H1 (cell line): ENCODE data around the gene MTERF1. TPM values are rescaled to one million over a fixed set of nuclear protein-coding genes. Genes with fewer than 3 reads are reported as not detected.

ENCODE experiments used
- ASH2L ChIP-seq: fragments of 200-600, 300-600 bp; sonication (generic); IDR thresholded peaks from one replicate; pipeline ENCODE4 v1.7.1; 2017; ENCODE audit warnings: low read length
- CHD2 ChIP-seq: IDR thresholded peaks from 2 replicates; pipeline ENCODE4 v1.6.1; 2012; ENCODE audit warnings: low read length, improper control_type of control experiment
- GABPA ChIP-seq: IDR thresholded peaks from 2 replicates; pipeline ENCODE4 v1.6.1; 2011; ENCODE audit warnings: mild to moderate bottlenecking, low read length, moderate library complexity, borderline replicate concordance; ENCODE audit not compliant: insufficient read depth
- MAX ChIP-seq: IDR thresholded peaks from 2 replicates; pipeline ENCODE4 v1.6.1; 2012; ENCODE audit warnings: inconsistent platforms
- NANOG ChIP-seq: IDR thresholded peaks from 2 replicates; pipeline ENCODE4 v1.6.1; 2011; ENCODE audit warnings: low read length, low read depth, mild to moderate bottlenecking, inconsistent platforms; ENCODE audit not compliant: insufficient read depth, poor library complexity, severe bottlenecking
- POU5F1 ChIP-seq: IDR thresholded peaks from 2 replicates; pipeline ENCODE4 v1.6.1; 2011; ENCODE audit warnings: low read depth, mild to moderate bottlenecking, low read length, moderate library complexity
- RXRA ChIP-seq: IDR thresholded peaks from 2 replicates; pipeline ENCODE4 v1.6.1; 2011; ENCODE audit warnings: low read depth, mild to moderate bottlenecking, low read length, moderate library complexity; ENCODE audit not compliant: insufficient read depth
- SP4 ChIP-seq: IDR thresholded peaks from 2 replicates; pipeline ENCODE4 v1.6.1; 2012; ENCODE audit warnings: low read length, inconsistent platforms
- SRF ChIP-seq: IDR thresholded peaks from 2 replicates; pipeline ENCODE4 v1.6.1; 2011; ENCODE audit warnings: mild to moderate bottlenecking, low read depth, low read length, moderate library complexity
- TAF7 ChIP-seq: optimal IDR thresholded peaks from 2 replicates; pipeline ENCODE3; 2011; ENCODE audit warnings: low read depth, mild to moderate bottlenecking, inconsistent platforms, low read length, moderate library complexity, borderline replicate concordance
- TBP ChIP-seq: IDR thresholded peaks from 2 replicates; pipeline ENCODE4 v1.6.1; 2011; ENCODE audit warnings: low read depth, low read length, improper control_type of control experiment
- TEAD4 ChIP-seq: IDR thresholded peaks from 2 replicates; pipeline ENCODE4 v1.6.1; 2012; ENCODE audit warnings: low read depth, low read length, inconsistent platforms, mixed read lengths
- USF2 ChIP-seq: IDR thresholded peaks from 2 replicates; pipeline ENCODE4 v1.6.1; 2011; ENCODE audit warnings: low read length, improper control_type of control experiment
- YY1 ChIP-seq: IDR thresholded peaks from 2 replicates; pipeline ENCODE4 v1.6.1; 2011; ENCODE audit warnings: low read depth, mild to moderate bottlenecking, low read length
- polyA plus RNA-seq, 7 experiments: library from polyadenylated mRNA; depleted of rRNA in 3 of 7; stranded (reverse) in 5 of 7; unstranded in 2 of 7; fragments of >200 nt in 5 of 7; fragments of 200-250 nt in 2 of 7; gene quantifications; 1 replicate in 5 of 7; 2 replicates in 1 of 7; 4 replicates in 1 of 7; pipeline versions ENCODE4 v1.2.1 to v1.2.3, GENCODE V29; 2011 to 2013; ENCODE audit warnings: missing spikeins in 2 of 7, mixed read lengths in 2 of 7
- total RNA-seq: library from RNA; stranded (reverse); fragmentation: NEBNext Ultra II Directional; extraction: Animal tissue kit (Norgen Biotek cat#: 25700); gene quantifications from 2 replicates; pipeline ENCODE4 v1.2.1, GENCODE V29; 2021

MTERF1 gene
- total and polyA plus RNA-seq, 2 of the 8 experiments (the other 6 are each of a cell fraction or from before 2014, with no cell fraction given): 4.5 to 12.6 TPM

GRCh38 chr7:91880413-91881241 is at the start of gene MTERF1 (continued):
- 0 out of 2 replicates have a peak, but pooled peaks have one; percentile 56 for TF ChIP-seq SRF
- peak; percentile 79 for TF ChIP-seq ASH2L
- TF ChIP-seq POU5F1: no peak
- TF ChIP-seq SP4: peak; percentile 70; the same call in 1 of the 2 replicates
- peak; percentile 89 for TF ChIP-seq TAF7
- TF ChIP-seq USF2: no peak
- peak; percentile 88 for TF ChIP-seq TBP
- TF ChIP-seq CHD2: peak; percentile 49; the same call in 1 of the 2 replicates
- peak; percentile 89 for TF ChIP-seq MAX
- peak; percentile 91 for TF ChIP-seq GABPA
- peak; percentile 45; the same call in 1 of the 2 replicates for TF ChIP-seq YY1
- peak; percentile 51 for TF ChIP-seq NANOG
- TF ChIP-seq TEAD4: 0 out of 2 replicates have a peak, but pooled peaks have one; percentile 4
- TF ChIP-seq RXRA: no peak
